MCF 10A (cell line): Measurements from ENCODE around the gene RABGAP1L. TPM values are rescaled to one million over a fixed set of nuclear protein-coding genes. Genes with fewer than 3 reads are reported as not detected.
"Not testable (repeated sequence)": the region's sequence is repeated elsewhere in the genome, so short reads cannot be mapped to it uniquely, and the experiment has no call there.

ENCODE experiments used
- BruUV-seq: library from RNA; stranded (reverse); fragments of 400-500 nt; replicated peaks from 2 replicates; lab custom pipeline; 2021; lab: Mats Ljungman, UMichigan
- CTCF ChIA-PET: fragments of 300-600 bp; sonication (Branson Sonifier 250); formaldehyde crosslinking; extraction: SDS; loops from one replicate; lab custom pipeline; 2021; ENCODE audit warnings: antibody characterized with exemption, inconsistent platforms; lab: Yijun Ruan, JAX
- POLR2A ChIA-PET: fragments of 300-600, 350-650 bp; sonication (Branson Sonifier 250); formaldehyde crosslinking; extraction: SDS; loops from one replicate; lab custom pipeline; 2020; ENCODE audit warnings: antibody characterized with exemption, inconsistent platforms; lab: Yijun Ruan, JAX
- DNase-seq: peaks from one replicate; pipeline ENCODE4 v3.0.0-alpha.2; 2018; ENCODE audit not compliant: unreplicated experiment
- H3K27ac Mint-ChIP-seq: one replicate; pipeline ENCODE4 v1.8.0; 2022; ENCODE audit warnings: mild to moderate bottlenecking, low read depth, mixed read lengths; ENCODE audit not compliant: unreplicated experiment
- H3K27me3 Mint-ChIP-seq: one replicate; pipeline ENCODE4 v1.8.0; 2022; ENCODE audit warnings: mixed read lengths; ENCODE audit not compliant: insufficient read depth, unreplicated experiment
- H3K36me3 Mint-ChIP-seq: one replicate; pipeline ENCODE4 v1.8.0; 2022; ENCODE audit warnings: mild to moderate bottlenecking, moderate library complexity, mixed read lengths; ENCODE audit not compliant: insufficient read depth, unreplicated experiment
- H3K4me1 Mint-ChIP-seq: one replicate; pipeline ENCODE4 v1.8.0; 2022; ENCODE audit warnings: mixed read lengths; ENCODE audit not compliant: insufficient read depth, unreplicated experiment
- H3K4me3 Mint-ChIP-seq: one replicate; pipeline ENCODE4 v1.8.0; 2022; ENCODE audit warnings: mild to moderate bottlenecking, moderate library complexity, mixed read lengths; ENCODE audit not compliant: unreplicated experiment
- H3K9me3 Mint-ChIP-seq: one replicate; pipeline ENCODE4 v1.8.0; 2022; ENCODE audit warnings: mixed read lengths; ENCODE audit not compliant: unreplicated experiment
- CTCF ChIP-seq: fragments of 200-600 bp; IDR thresholded peaks from one replicate; pipeline ENCODE4 v1.8.0; 2022; ENCODE audit warnings: antibody characterized with exemption, mild to moderate bottlenecking; ENCODE audit not compliant: unreplicated experiment
- intact Hi-C: fragments of 100-400 bp; cut with micrococcal nuclease; formaldehyde crosslinking; loops from 2 replicates; pipeline ENCODE4 v1.14.1; 2022
- total RNA-seq: library from RNA; stranded (reverse); gene quantifications from 2 replicates; pipeline ENCODE4 v1.2.3, GENCODE V29; 2022

Gene RABGAP1L
- total RNA-seq, 1 experiment from 2014 or later: 18.2 TPM

- no peak overlapping the region for H3K27ac Mint-ChIP-seq
- no peaks in the 10 kb centered on the region for H3K27me3 Mint-ChIP-seq
- no peaks in the 10 kb centered on the region for H3K36me3 Mint-ChIP-seq
Observed at GRCh38 chr1:174894117-174894762, 734.9 kb downstream of the RABGAP1L start.

GRCh38 chr1:174895610-174896009, 736.3 kb downstream of the RABGAP1L start:
- H3K4me1 Mint-ChIP-seq, H3K36me3 Mint-ChIP-seq, H3K27ac Mint-ChIP-seq, H3K4me3 Mint-ChIP-seq, H3K9me3 Mint-ChIP-seq, DNase-seq, POLR2A ChIA-PET, intact Hi-C loops, BruUV-seq, CTCF ChIA-PET, H3K27me3 Mint-ChIP-seq: not testable (repeated sequence)

More at GRCh38 chr1:174894117-174894762, 734.9 kb downstream of the RABGAP1L start:
- H3K4me1 Mint-ChIP-seq: peaks cover 5% of the 10 kb centered on the region
- TF ChIP-seq CTCF: no peak
- BruUV-seq: no TSS peak
- H3K9me3 Mint-ChIP-seq: no peaks in the 10 kb centered on the region
- POLR2A ChIA-PET: interaction anchor here (0.5 kb wide), 1 partner anchor 65 kb away, joined by 3 read pairs; no protein-coding TSS in a partner anchor
- intact Hi-C loops: no loop called here
- no peak for DNase-seq
- CTCF ChIA-PET: interaction anchor here (1.3 kb wide), 1 partner anchor 8 kb away, joined by 3 read pairs; no protein-coding TSS in a partner anchor
- H3K4me3 Mint-ChIP-seq: no peak overlapping the region

GRCh38 chr1:174898102-174898797, 738.9 kb downstream of the RABGAP1L start:
- H3K27ac Mint-ChIP-seq: no peak overlapping the region
- intact Hi-C loops: no loop called here
- POLR2A ChIA-PET: no interaction called here

GRCh38 chr1:174900317-174900716, 741.0 kb downstream of the RABGAP1L start:
- CTCF ChIA-PET: no interaction called here
- H3K36me3 Mint-ChIP-seq: no peaks in the 10 kb centered on the region
- intact Hi-C loops: no loop called here
- no peak overlapping the region for H3K4me3 Mint-ChIP-seq
- POLR2A ChIA-PET: no interaction called here
- no peak for DNase-seq
- no peaks in the 10 kb centered on the region for H3K27me3 Mint-ChIP-seq
- H3K9me3 Mint-ChIP-seq: no peaks in the 10 kb centered on the region
- H3K4me1 Mint-ChIP-seq: no peaks in the 10 kb centered on the region
- no TSS peak for BruUV-seq
- TF ChIP-seq CTCF: no peak
- no peak overlapping the region for H3K27ac Mint-ChIP-seq

More at GRCh38 chr1:174898102-174898797, 738.9 kb downstream of the RABGAP1L start:
- CTCF ChIA-PET: interaction anchor here (0.6 kb wide), 1 partner anchor 17 kb away, joined by 3 read pairs; no protein-coding TSS in a partner anchor
- Mint-ChIP-seq H3K27me3 (no peaks in the 10 kb centered on the region), H3K9me3 (no peaks in the 10 kb centered on the region), H3K4me3 (no peak overlapping the region), H3K4me1 (no peaks in the 10 kb centered on the region), H3K36me3 (no peaks in the 10 kb centered on the region)
- TF ChIP-seq CTCF: no peak
- no peak for DNase-seq
- BruUV-seq: no TSS peak
